CD4-positive, alpha-beta T cell treated with Interleukin-17A for 1 hour (primary cell): ENCODE data around the gene KAT8.
"Not testable (repeated sequence)": the region's sequence is repeated elsewhere in the genome, so short reads cannot be mapped to it uniquely, and the experiment has no call there.

Experiments
- DNase-seq: peaks from one replicate; pipeline ENCODE4 v3.0.0-alpha.2; 2020

Gene KAT8

DNA sequence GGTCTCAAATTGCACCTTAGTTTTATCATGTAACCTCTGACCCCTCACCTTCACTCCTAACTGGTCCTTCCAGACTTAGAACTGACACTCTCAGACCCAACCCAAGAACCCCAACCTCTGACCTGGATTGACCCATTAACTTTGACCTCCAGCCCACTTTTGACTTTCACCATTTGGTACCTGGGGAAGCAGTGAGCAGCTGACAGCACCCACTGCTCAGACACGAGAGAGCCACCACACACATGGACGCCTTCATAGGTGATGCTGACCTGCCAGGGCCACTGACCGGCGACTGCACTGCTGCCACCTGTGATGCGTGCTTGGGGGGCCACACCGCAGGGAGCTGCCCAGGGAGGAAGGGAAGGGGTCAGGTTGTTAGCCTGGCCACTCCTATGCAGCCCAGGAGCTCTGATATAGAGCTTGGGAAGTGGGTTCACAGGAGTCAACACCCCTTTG, 15.6 kb downstream of the KAT8 start:
- no peak for DNase-seq

- no peak for DNase-seq
These were observed 16.7 kb downstream of the KAT8 start for GRCh38 chr16:31134091-31134571.

GRCh38 chr16:31134625-31135534, 17.4 kb downstream of the KAT8 start:
- DNase-seq, result no peak

DNA sequence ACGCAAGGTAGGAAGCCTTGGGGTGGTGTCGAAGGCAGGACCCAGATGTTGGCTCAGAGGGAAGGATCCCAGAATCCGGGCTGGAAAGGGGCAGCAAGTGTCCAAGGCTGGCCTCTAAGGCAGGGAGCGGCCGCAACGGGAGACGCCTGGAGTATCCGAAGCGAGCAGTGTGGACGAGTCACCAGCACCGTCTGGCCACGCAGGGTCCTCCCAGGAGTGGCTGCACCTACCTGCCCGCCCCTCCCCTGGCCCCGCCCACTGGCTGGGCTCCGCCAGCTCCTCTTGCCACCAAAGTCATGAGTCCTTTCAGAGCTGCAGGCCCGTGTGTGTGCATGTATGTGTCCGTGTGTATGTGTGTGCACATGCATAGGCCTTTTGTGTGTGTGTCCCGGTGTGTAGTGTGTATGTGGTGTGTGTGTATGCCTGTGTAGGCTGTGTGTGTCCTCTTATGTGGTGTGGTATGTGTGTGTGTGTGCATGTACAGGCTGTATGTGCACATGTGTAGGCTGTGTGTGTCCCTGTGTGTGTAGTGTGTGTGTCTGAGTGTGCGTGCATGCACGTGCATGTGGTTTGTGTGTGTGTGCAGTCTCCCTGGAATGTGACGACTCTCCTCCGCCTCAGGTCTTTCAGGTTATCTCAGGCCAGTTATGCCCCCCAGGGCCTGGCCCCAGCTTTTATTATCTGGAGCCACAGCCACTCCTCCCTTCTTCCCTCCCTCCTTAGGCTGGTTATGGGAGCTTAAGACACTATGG, 18.2 kb downstream of the KAT8 start, which contains the start of gene PRSS8:
Gene PRSS8 (minus strand): TSS at position 193 of the 752 bp plus-strand sequence. CDS start 229 bp downstream, outside the sequence.
- no peak for DNase-seq

DNA sequence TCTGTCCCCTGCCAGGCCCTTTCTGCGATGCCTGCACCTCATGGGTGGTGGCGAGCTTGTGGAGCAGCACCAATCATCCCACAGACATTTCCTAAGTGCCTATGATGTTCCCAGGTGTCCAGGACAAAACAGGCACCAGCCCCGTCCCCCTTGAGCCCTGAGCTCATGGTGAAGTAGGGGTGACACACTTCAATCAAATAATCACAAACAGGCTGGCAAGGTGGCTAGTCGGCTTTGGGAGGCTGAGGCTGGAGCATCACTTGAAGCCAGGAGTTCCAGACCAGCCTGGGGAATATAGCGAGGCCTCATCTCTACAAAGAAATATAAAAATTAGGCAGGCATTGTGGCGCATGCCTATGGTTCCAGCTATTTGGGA, 18.8 kb downstream of the KAT8 start:
- DNase-seq, result no peak

DNA sequence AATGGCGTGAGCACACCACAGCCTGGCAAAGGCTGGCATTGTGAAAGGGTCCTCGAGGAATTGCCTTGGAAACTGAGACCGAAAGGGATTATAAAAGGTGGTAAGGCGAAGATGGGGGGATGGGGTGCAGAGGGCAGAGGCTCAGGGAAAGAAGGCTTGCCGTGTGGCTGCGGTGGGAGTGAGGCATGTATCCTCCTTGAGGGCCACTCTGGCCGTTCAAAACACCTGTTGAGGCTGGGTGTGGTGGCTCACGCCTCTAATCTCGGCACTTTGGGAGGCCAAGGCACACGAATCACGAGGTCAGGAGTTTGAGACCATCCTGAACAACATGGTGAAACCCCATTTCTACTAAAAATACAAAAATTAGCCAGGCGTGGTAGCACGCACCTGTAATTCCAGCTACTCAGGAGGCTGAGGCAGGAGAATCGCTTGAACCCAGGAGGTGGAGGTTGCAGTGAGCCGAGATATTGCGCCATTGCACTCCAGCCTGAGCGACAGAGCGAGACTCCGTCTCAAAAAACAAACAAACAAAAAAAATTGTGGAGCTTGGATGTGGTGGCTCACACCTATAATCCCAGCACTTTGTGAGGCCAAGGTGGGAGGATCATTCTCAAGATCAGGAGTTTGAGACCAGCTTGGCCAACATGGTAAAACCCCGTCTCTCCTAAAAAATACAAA, 19.5 kb downstream of the KAT8 start:
- not testable (repeated sequence) for DNase-seq

DNA sequence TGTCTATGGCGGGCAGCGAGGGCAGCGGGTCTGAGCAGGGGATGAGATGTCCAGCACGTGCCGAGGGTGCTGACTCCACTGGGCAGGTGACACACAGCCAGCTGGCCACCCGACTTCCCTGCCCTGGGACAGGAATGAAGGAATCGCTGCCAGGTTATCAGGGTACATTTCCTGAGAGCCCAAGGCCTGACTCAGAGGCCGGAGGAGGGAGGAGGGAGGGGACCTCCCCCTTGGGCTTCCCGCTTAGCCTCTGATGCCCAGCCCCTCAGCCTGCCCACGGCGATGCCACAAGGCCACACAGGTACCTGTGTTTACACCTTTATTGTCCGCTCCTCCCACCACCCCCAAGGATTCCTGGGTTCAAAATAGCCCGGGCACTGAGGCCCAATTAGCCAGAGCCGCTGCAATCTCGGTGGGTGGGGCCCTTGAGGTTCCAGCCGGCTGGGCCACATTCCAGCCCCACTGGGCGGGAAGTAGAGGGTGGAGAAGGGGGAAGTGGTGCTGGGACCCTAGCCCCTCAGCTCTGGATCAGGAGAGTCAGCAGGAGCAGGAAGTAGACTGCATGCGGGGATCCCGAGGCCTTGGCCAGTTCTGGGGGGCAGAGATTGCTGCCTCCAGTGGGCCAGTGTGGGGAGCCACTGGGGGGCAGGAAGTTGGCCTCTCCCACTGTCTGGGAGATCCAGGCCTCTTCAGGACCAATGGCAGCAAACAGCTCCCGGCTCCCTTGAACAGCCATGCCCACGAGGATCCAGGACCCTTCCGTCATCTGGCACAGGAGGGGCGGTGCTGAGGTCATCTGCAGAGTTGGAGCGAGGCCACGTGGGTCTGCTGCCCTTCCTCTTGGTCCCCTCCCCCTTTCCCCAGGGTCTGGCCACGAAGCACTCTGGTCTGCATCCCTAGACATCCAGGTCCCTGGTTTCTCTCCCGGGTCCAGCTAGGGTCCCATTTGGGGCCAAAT, 21.4 kb downstream of the KAT8 start:
- no peak for DNase-seq

DNA sequence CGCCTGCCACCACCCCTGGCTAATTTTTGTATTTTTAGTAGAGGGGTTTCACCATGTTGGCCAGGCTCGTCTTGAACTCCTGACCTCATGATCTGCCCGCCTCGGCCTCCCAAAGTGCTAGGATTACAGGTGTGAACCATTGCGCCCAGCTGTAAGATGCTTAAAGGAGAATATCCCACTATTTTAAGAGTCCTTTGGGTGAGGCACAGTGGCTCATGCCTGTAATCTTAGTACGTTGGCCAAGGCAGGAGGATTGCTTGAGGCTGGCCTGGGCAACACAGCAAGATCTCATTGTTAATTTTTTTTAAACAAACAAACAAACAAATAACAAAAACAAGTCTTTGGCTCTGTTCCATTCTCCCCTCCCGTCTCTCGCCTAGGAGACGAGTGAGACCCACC, 23.6 kb downstream of the KAT8 start:
- not testable (repeated sequence) for DNase-seq

GRCh38 chr16:31141489-31142108, 24.1 kb downstream of the KAT8 start:
- no peak for DNase-seq

DNA sequence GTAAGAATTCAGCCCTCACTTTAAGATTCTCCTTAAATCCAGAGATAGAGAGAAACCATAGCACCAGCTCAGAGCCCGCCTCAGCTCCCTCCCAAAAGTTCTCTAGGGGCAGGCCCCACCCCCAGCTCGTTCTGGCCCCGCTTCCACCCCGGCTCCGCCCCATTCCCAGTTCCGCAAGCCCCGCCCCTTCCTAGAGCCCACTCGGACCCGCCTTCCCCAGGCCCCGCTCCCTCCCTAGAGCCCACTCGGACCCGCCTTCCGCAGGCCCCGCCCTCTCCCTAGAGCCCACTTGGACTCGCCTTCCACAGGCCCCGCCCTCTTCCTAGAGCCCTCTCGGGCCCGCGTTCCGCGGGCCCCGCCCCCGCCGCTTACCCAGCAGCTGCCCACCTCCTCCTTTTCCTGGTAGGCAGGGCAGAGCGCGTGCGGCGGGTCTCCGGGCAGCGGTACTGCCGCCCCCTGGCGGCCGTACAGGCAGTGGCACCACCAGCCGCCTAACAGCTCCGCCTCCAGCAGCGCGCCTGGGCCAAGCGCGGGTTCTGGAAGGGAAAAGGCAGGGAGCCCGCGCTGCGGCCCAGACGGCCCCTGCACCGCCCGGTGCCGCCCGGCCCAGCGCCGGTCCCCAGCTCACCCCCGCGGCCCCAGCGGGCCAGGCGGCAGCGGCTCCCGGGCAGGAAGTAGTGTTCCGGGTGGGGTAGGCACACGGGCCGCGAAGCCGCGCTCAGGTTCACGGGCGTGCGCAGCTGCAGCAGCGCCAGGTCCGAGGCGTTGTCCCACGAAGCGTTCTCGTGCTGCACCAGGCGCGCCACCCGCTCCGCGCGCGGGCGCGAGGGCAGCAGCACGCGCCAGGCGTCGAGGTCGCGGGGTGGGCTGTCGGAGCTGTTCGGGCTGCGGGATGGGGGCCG, 24.9 kb downstream of the KAT8 start:
- DNase-seq, result peak; percentile 99

GRCh38 chr16:31143011-31143693, 25.7 kb downstream of the KAT8 start:
- DNase-seq, result no peak

- no peak for DNase-seq
These were observed 26.3 kb downstream of the KAT8 start for GRCh38 chr16:31143694-31144148.

- DNase-seq, result not testable (repeated sequence)
These were observed 27.0 kb downstream of the KAT8 start for GRCh38 chr16:31144418-31144817.

DNA sequence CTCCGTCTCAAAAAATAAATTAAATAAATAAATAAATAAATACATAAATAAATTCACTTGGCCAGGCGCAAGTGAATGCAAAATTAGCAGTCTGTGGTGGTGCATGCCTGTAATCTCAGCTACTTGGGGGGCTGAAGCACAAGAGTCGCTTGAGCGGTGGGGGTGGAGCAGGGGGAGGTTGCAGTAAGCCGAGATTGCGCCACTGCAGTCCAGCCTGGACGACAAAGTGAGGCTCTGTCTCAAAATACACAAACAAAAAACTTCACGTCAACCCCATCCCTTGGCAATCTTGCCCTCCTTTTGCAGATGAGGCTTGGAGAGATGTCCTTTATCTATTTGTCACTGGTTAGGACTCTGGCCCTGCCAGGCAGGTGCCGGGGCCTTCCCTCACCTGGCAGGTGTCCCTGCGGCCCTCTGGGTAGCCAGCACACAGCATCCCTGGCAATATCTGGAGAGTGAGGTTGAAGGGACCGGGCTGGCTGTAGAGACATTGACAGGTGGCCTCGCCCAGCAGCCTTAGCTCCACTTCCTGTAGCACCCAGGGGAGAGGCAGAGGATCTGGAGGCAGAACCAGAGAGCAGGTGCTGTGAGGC, 28.0 kb downstream of the KAT8 start:
- no peak for DNase-seq

GRCh38 chr16:31147574-31147973, 30.1 kb downstream of the KAT8 start:
- DNase-seq, result no peak

GRCh38 chr16:31148281-31148728, 30.8 kb downstream of the KAT8 start:
- DNase-seq, result no peak

DNA sequence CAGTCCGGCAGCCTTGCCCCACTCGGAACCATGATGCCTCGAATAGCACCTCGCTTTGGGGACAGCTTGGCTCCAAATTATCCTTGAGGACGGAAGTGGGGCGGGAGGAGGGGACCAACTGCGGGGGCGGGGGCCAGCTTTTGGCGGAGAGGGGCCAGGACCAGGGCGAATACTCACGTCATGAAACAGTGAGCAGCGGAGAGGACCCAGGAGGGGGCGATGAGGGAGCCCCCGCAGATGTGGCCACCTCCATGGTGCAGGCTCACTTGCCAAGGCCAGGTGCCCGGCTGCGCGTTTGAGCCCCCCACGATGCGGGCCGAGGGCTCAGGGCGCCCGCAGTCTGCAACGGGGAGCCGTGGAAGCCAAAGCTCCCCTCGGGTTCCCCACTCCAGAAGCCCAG, 31.4 kb downstream of the KAT8 start:
- DNase-seq, result no peak

GRCh38 chr16:31149332-31149731, 31.9 kb downstream of the KAT8 start:
- DNase-seq, result no peak
